SKM-1 treated with dmso at 0.1 percent for 144 hours (cell line): ENCODE results near the gene ZNRF2.

Source experiments
- DNase-seq: peaks from one replicate; lab custom pipeline; 2025; ENCODE audit not compliant: unreplicated experiment; lab: John Stamatoyannopoulos, UW

ZNRF2 gene

GRCh38 chr7:30321089-30321881 lies 36.9 kb downstream of the ZNRF2 start:
- DNase-seq = no peak

- DNase-seq = peak; percentile 25
These were observed 37.4 kb downstream of the ZNRF2 start for GRCh38 chr7:30321882-30322192.

- peak; percentile 25 for DNase-seq
These were observed 38.0 kb downstream of the ZNRF2 start for GRCh38 chr7:30322271-30323005.

- no peak for DNase-seq
These were observed 38.6 kb downstream of the ZNRF2 start for GRCh38 chr7:30323006-30323355.

GRCh38 chr7:30327813-30328212 lies 43.4 kb downstream of the ZNRF2 start:
- DNase-seq = no peak

- no peak for DNase-seq
These were observed 44.0 kb downstream of the ZNRF2 start for GRCh38 chr7:30328381-30328780.

- peak; percentile 55 for DNase-seq
These were observed 45.3 kb downstream of the ZNRF2 start for GRCh38 chr7:30329716-30330115.

- no peak for DNase-seq
These were observed 46.0 kb downstream of the ZNRF2 start for GRCh38 chr7:30330134-30331111.

GRCh38 chr7:30331338-30331737 lies 46.9 kb downstream of the ZNRF2 start:
- no peak for DNase-seq

- no peak for DNase-seq
These were observed 48.2 kb downstream of the ZNRF2 start for GRCh38 chr7:30332549-30332948.

- no peak for DNase-seq
These were observed 51.5 kb downstream of the ZNRF2 start for GRCh38 chr7:30335763-30336487.

- no peak for DNase-seq
These were observed 60.1 kb downstream of the ZNRF2 start for GRCh38 chr7:30344513-30344912.

GRCh38 chr7:30347226-30348082 lies 63.1 kb downstream of the ZNRF2 start:
- DNase-seq = no peak

GRCh38 chr7:30348083-30348560 lies 63.7 kb downstream of the ZNRF2 start:
- DNase-seq = peak; percentile 77

- no peak for DNase-seq
These were observed 64.8 kb downstream of the ZNRF2 start for GRCh38 chr7:30349170-30349569.

- DNase-seq = no peak
These were observed 65.4 kb downstream of the ZNRF2 start for GRCh38 chr7:30349816-30350215.

- DNase-seq = no peak
These were observed 66.9 kb downstream of the ZNRF2 start for GRCh38 chr7:30351286-30351685.

GRCh38 chr7:30351724-30352123 lies 67.3 kb downstream of the ZNRF2 start:
- DNase-seq = no peak

GRCh38 chr7:30352169-30352568 lies 67.8 kb downstream of the ZNRF2 start:
- no peak for DNase-seq

- DNase-seq = no peak
These were observed 69.1 kb downstream of the ZNRF2 start for GRCh38 chr7:30353532-30353931.
